GM19463 (cell line): ENCODE results near the gene MAST3.
A peak's percentile ranks its signal among the peaks of the same experiment; 100 is the strongest.
"Not testable (repeated sequence)": the region's sequence is repeated elsewhere in the genome, so short reads cannot be mapped to it uniquely, and the experiment has no call there.

Source experiments
- ATAC-seq: cut with Tn5 transposase; IDR thresholded peaks from one replicate; pipeline ENCODE4 v1.9.1; 2021; ENCODE audit warnings: mild to moderate bottlenecking, moderate library complexity; ENCODE audit not compliant: unreplicated experiment

MAST3 gene

DNA sequence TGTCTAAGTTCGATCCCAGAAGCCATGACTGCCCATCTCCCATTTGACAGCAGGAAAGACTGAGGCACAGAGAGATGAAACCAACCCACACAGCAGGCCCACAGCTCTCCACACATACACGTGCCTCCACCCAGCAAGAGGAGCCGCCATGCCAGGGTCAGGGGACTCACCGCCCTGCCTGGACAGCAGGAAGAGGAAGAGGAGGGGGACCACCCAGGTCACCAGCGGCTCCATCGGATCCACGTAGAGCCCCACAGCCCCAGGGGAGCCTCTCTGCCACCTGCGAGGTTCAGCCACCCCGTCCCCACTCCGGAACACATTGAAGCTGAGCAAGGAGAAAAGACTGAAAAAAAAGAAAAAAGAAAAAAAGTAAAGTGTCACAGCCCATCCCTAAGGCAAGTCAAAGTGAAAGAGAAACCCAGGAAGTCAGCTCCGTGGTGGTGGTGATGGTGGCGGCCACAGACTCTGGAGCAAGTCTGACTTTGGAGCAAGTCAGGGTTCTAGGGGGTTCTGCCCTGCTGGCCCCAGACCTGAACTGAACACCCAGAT lies 10.9 kb upstream of the MAST3 start, which contains the start of gene IL12RB1:
Gene IL12RB1, minus strand, starts transcription at position 345 of the 549 bp plus-strand sequence. Its CDS starts 111 bp downstream, at position 234.
- ATAC-seq = no peak

DNA sequence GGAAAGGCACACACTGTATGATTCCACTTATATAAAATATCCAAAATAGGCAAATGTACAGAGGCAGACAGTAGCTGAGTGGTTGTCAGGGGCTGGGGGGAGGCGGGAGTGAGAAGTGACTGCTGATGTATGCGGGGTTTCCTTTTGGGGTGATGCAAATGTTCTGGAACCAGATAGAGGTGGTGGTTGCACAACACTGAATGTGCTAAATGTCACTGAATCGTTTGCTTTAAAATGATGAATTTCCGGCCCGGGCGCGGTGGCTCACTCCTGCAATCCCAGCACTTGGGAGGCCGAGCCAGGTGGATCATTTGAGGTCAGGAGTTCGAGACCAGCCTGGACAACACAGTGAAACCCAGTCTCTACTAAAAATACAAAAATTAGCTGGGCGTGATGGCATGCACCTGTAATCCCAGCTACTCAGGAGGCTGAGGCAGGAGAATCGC lies 8.5 kb upstream of the MAST3 start:
- ATAC-seq = not testable (repeated sequence)

DNA sequence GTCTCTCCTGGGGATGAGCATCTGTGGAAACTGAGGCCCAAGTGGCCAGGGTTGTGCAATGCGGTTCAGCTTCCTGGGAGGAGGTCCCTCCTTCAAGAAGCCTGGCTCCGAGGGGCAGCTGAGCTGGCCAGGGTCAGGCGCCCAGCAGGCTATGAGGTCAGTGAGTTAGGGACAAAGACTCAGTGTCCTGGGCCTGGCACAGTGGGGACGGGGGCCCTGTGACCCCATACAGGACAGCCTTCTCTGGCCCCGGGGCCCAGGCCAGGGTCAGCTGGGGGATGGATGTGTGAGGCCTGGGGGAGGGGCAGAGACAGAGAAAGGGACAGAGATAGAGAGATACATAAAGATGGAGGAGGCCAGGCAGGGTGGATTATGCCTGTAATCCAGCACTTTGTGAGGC lies 7.9 kb upstream of the MAST3 start:
- no peak for ATAC-seq

DNA sequence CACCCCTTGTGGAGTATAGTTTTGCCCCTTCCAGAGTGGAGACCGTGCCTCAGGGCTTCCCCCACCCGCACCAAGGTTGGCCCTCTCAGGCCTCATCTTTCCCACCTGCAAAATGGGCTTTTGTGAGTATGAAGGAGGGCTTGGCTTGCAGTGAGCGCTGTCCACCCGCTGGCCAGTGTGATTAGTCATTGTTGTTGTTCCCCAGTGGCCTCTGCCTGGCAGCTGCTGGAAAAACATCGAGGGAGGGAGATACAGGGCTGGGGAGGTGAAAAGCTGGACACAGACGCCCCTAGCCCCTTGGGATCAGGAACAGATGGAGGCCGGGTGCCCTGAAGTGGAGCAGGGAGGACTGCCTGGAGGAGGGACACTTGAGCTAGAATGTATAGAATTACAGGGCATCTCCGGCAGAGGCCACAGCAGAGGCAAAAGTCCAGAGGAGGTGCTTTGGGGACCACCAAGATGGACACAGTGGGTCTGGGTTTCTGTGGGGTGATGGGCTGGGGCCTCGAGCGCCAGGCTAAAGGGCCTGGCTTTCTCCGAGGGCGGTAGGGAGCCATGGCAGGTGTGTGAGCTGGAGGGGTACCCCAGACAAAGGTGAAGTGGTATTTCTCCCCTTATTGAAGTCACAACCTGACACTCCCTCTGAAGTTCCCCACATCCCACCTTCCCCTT lies 6.9 kb upstream of the MAST3 start:
- ATAC-seq = no peak

DNA sequence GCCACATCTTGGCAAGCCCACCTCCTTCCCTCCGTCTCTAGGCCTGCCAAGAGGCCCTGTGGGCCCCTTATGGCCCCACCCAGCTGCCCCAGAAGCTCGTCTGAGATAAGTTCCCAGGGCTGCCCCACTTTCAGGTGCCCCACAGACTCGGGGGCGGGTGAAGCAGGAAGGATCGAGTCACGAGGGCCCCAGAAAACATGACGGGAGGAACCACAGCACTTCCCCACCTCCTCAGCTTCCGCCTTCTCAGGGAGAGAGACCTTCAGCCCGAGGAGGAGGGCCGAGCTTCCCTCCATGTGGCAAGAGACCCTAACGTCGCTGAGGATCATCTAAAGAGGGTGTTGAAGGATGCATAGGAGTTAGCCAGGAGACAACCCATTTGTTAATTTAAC lies 6.4 kb upstream of the MAST3 start:
- no peak for ATAC-seq

DNA sequence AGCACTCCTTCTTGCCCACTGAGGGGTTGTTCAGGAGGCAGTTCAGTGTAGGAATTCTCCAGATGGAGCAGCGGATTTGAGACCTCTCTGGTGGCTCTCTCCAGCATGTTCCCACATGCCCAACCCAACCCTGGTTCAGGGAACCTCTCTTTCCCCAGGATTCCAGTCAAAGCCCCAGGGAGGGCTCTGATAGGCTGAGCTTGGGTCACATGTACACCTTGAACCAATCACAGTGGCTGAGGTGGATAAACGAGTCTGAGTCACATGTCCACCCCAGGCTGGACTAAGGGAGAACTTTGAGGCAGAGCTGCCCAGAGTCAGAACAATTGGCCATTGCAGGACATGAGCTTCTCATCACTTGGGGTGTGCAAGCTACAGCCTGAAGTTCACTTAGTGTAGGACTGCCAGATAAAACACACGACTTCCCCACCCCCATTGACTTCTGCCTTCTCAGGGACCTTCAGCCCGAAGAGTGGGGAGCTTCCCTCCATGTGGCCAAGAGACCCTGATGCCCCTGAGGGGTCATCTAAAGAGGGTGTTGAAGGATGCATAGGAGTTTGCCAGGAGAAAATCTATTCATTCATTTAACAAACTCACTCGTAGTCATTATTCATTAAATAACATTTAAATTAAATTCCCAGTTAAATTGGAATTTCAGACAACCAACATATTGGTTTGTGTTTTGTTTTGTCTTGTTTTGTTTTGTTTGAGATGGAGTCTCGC lies 4.0 kb upstream of the MAST3 start:
- ATAC-seq = no peak

DNA sequence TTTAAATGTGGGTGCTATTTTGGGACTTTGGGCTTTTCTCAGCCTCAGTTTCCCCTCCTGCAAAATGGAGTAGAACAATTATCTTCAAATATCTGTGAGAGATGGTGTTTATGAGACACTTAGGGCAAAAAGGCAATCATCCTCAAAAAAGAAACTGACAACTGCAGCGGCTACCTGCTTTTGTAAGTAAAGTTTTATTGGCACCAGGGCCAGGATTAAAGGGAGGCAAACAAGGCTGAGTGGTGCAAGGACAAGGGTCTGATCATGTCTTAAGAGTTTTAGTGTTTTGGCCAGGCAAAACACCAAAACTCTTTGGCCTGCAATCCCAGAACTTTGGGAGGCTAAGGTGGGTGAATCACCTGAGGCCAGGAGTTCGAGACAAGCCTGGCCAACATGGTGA lies 1.3 kb upstream of the MAST3 start:
- no peak for ATAC-seq

DNA sequence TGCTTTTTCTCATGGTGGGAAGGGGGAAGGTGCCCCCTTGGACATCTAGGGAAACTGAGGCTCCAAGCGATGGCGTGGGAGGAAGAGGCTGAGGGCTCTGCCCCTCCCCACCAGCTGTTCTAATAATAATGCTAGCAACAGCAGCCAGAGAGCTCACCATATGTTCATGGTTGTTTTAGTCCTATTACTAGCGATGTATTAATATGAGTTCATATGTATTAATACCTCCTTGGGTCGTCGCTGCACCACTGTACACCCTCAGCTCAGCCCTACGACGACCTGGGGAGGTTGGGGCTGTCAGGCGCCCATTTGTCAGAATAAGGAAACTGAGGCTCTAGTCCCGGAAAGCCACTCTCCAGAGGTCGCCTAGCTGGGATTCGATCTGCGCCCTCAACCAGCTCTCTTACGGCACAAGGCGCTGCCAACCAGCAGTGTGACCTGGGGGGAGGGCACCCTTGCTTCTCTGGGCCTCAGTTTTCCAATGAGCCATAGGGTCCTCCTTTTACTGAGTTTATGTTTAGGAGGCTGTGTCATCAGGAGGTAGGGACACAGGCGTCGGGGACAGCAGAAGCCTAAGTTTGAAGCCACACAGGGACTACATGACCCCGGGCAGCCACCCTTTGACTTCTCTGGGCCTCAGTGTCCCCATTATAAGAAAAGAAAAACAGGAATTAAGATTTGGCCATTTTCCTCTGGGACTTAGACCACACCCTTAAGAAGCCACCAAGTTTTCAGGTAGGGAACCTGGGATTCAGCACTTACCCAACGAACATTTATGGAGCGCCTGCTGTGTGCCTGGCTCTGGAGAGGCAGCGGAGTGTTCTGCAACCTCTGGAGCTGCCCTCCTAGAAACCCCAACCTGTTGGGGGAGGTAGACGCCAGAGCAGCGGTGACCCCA lies 664 bp downstream of the MAST3 start:
- ATAC-seq = no peak

DNA sequence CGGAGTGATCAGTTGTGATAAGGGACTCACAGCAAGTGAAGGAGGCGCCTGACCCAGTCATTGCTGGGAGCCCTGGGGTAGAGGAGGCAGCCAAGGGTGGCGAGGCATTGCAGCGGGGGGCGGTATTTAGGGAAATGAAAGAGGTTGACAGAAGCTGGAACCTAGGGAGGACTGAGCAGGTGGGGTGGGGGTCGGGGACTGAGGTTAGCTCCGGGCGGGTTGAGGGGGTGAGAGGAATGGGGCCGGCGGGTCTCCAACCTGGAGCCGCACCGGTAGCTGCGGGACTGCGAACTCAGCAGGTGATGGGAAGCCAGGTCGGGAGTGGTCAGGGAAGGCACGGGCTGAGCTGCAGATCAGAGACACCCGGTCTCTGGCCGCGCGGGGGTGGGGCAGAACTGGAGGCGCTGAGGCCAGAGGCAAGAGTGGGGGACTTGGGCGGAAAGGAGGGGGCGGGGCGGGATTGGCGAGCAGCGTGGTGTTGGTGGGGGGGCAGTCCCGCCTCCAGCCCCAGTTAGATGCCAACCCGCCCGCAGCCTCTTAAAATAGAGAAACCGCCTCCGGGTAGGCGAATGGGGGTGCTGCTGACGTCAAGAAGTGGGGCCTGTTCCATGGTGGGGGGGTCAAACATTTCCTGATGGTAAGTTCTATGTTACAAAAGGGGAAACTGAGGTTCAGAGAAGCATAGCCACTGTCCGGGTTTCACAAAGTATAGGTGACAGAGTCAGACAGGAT lies 1.5 kb downstream of the MAST3 start:
- peak; percentile 61 for ATAC-seq

DNA sequence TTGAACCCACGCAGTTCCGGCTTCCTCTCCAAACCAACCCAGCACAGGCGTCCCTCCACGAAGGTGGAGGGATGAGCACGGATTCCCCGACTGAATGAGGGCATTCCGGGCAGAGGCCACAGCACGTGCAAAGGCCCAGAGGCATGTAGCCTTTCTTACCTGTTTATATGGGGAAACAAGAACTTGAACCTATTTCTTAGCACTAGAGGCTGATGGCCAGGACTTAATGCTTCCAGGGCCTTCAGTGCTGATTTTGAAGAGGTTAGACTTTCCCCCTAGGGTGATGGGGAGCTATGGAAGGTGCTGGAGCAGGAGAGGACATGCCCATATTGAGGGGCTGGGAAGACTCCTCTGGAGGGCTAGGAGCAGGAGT lies 2.0 kb downstream of the MAST3 start:
- no peak for ATAC-seq

DNA sequence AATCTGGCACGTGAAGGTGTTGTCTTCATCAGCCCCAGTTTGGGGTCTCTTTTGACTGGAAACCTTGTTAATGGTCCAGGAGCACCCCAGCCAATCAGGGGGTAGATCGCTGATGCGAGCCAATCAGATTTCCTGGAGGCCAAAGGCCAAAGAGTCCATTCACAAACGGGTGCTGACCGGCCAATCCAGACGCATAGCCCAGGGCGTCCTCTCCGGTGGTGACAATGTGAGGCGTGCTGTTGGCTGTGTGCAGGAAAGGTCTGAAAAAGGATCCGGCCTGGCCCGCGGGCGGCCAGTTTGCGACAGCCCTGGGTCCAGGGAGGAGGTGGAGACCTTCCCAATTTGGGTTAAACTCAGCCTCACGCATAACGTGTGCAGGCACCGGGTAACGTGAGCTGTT lies 3.1 kb downstream of the MAST3 start:
- no peak for ATAC-seq

DNA sequence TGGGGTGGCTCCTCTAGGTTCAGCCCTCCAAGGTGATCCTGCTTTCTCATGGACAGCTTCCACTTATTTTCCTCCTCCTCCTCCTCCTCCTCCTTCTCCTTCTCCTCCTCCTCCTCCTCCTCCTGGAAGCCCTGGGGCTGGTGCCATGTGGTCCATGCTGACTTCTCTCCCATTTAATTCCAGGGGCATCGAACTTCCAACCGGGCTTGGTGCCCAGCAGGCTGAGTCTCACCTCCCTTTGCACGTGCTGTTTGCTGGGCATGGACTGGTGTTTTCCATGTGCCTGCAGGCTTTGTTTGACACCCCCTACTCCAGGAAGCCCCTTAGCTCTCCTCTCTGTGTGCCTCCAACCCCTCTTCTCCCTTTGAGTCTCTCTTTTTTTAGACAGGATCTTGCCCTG lies 3.7 kb downstream of the MAST3 start:
- no peak for ATAC-seq

DNA sequence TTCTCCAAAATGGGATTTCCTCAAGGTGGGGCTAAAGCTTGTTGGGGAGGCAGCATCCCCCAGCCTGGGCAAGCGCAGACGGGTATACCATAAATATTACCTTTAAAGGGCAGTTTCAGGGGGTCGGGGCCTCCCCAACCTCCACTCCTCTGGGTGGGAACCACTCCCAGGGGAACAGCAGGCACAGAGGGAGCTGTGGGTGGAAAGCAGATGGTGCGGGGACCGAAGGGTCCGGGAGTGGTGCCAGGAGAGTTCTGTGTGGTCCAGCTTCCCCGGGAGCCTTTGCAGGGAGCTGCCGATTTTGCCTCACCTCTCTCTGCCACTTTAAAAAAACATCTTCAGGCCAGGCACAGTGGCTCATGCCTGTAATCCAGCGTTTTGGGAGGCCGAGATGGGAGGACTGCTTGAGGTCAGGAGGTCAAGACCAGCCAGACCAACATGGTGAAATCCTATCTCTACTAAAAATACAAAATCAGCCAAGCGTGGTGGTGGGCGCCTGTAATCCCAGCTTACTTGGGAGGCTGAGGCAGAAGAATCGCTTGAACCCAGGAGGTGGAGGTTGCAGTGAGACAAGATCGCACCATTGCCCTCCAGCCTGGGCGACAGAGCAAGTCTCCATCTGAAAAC lies 5.5 kb downstream of the MAST3 start:
- no peak for ATAC-seq

DNA sequence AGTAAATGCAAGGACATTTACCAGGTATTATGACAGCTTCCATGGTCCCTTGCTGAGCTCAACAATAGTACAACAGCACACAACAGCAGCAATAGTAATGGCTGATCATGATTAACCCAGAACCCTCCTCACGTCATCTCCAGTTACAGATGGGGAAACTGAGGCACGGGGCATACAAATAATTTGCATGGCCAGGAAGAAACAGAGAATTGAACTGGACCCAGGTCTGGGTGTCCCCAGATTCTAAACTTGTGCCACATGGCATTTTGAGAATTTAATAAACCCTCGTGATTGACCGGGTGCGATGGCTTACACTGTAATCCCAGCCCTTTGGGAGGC lies 7.2 kb downstream of the MAST3 start:
- no peak for ATAC-seq

DNA sequence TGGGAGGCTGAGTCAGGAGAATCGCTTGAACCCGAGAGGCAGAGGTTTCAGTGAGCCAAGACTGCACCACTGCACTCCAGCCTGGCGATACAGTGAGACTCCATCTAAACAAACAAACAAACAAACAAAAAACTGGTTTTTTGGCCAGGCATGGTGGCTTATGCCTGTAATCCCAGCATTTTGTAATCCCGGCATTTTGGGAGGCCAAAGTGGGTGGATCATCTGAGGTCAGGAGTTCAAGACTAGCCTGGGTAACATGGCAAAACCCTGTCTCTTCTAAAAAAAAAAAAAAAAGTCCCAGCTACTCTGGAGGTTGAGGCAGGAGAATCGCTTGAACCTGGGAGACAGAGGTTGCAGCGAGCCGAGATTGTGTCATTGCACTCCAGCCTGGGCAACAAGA lies 7.7 kb downstream of the MAST3 start:
- not testable (repeated sequence) for ATAC-seq

DNA sequence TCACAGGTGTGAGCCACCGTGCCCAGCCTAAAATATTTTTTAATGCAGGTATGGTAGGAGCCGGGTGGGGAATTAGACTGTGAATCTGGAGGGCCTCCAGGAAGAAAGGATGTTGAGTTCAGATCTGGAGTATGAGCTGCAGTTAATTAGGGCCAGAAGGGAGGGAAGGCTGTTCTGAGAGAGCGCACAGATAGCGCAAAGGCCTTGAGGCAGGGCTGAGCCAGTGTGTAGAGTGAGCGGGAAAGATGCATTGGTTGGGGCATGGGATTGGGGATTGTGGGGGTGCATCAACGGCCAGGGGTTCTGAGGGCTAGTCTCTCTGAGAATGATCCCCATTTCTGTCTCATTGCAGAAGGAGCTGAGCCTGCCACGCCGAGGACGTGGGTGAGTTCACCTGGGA lies 9.7 kb downstream of the MAST3 start:
- ATAC-seq = no peak

DNA sequence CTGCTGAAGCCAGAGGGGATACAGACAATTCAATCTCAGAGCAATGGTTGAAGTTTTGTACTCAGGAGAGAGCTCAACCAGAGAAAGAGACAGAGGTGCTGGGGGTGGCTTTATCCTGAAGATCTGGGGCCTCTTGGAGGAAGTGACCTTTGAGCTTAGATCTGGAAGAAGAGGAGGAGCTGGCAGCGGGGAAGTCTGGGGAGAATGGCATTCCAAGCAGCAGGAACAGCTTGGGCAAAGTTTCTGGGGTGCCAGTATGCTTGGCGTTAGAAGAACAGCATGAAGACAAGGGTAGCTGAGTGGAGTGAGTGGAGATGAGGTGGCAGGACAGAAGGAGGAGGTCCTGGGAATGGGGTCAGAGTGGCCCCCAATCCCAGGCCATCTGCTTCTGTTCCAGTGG lies 11.3 kb downstream of the MAST3 start:
- no peak for ATAC-seq

DNA sequence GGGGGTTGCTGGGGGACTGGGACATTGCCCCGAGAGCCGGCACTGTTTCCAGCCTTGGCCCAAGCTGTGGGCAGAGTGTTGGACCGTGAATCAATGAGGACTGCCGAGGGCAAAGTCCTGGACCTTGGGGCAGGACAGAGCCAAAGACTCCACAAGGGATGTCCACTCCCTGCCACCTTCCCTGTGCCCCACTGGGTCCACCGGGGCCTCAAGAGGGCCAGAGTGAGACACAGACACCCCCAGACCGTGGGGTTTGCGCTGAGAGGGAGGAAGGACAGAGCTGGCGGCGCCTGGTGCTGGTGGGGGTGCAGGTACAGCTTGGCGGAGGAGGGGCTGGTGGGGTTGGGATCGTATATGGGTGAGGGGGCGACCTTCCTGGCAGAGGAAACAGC lies 11.8 kb downstream of the MAST3 start:
- ATAC-seq = no peak

DNA sequence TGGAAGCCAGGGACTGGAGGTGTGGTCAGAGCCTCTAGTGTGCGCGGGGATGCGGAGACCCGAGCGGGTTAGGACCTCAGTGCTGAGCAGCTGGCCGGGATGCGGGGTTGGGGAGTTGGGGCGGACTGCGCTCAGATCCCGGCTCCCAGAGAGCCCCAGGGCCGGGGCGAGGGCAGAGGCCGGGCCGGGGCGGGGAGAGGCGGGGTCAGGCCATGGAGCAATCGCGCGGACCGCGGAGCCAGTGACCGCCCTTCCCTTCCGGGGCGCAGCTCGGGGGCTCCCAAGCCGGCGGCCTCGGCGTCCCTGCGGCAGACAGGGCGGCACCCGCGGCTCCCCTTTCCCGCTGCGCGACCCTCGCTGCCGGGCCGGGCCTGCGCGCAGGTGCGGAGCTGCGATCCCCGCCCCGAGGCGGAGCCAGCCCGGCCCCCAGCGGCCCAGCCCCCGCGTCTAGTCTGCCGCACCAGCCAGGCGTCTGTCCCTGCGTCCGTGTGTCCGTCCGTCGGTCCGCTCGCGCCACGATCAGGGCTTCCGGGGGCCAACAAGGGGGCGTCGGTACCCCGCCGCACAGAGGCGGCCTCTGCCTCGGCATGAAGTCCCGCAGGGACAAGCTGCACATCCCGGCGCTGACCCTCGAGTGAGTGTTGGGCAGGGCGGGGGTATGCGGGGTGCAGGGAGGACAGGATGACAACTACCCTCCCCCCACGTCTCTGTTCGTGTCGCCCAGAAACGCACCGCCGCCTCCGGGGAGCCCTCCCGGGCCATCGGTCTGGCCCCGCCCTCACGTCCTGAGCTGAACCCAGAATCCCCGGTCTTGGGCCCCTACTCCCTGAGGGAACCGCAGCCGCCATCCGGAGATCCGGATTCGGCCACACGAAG lies 12.4 kb downstream of the MAST3 start:
- no peak for ATAC-seq
